Calu3 (cell line): ENCODE measurements around the gene WDR11. TPM values are rescaled to one million over a fixed set of nuclear protein-coding genes. Genes with fewer than 3 reads are reported as not detected.

ENCODE experiments used
- Bru-seq: library from RNA; stranded (reverse); fragments of 400-500 nt; gene quantifications from one replicate; lab custom pipeline; 2021; lab: Mats Ljungman, UMichigan
- BruChase-seq, 2 experiments: library from RNA; stranded (reverse); fragments of 400-500 nt; gene quantifications; one replicate each; lab custom pipeline; 2021; lab: Mats Ljungman, UMichigan
- BruUV-seq: library from RNA; stranded (reverse); fragments of 400-500 nt; replicated peaks from 2 replicates; lab custom pipeline; 2021; lab: Mats Ljungman, UMichigan
- CTCF ChIA-PET: fragments of 300-600 bp; sonication (Branson Sonifier 250); formaldehyde crosslinking; loops from one replicate; lab custom pipeline; 2022; ENCODE audit warnings: antibody characterized with exemption; lab: Charles Lee
- DNase-seq: peaks from one replicate; pipeline ENCODE4 v3.0.0; 2022
- H3K27ac Mint-ChIP-seq: one replicate; pipeline ENCODE4 v1.8.0; 2022; ENCODE audit warnings: mixed read lengths; ENCODE audit not compliant: unreplicated experiment
- H3K27me3 Mint-ChIP-seq: one replicate; pipeline ENCODE4 v1.8.0; 2022; ENCODE audit warnings: mixed read lengths; ENCODE audit not compliant: unreplicated experiment
- H3K36me3 Mint-ChIP-seq: one replicate; pipeline ENCODE4 v1.8.0; 2022; ENCODE audit warnings: mild to moderate bottlenecking, moderate library complexity, mixed read lengths; ENCODE audit not compliant: insufficient read depth, unreplicated experiment
- H3K4me1 Mint-ChIP-seq: one replicate; pipeline ENCODE4 v1.8.0; 2022; ENCODE audit warnings: mild to moderate bottlenecking, low read depth, mixed read lengths; ENCODE audit not compliant: unreplicated experiment
- H3K4me3 Mint-ChIP-seq: one replicate; pipeline ENCODE4 v1.8.0; 2022; ENCODE audit warnings: mild to moderate bottlenecking, low read depth, moderate library complexity, mixed read lengths; ENCODE audit not compliant: unreplicated experiment
- H3K9me3 Mint-ChIP-seq: one replicate; pipeline ENCODE4 v1.8.0; 2022; ENCODE audit warnings: low read depth, mixed read lengths; ENCODE audit not compliant: unreplicated experiment
- intact Hi-C: fragments of 100-400 bp; cut with micrococcal nuclease; formaldehyde crosslinking; loops from one replicate; pipeline ENCODE4 v1.10.0; 2022; ENCODE audit not compliant: unreplicated experiment
- long read RNA-seq: library from polyadenylated mRNA; stranded (forward); transcript quantifications from one replicate; pipeline ENCODE4 v2.0.0, GENCODE V29; 2022
- total RNA-seq: library from RNA; stranded (reverse); gene quantifications from 2 replicates; pipeline ENCODE4 v1.2.3, GENCODE V29; 2022
- TF ChIP-seq, protein P1 (sequence below): fragments of 200-600 bp; IDR thresholded peaks from one replicate; pipeline ENCODE4 v1.8.0; 2022; ENCODE audit warnings: antibody characterized with exemption; ENCODE audit not compliant: unreplicated experiment

WDR11 gene, protein sequence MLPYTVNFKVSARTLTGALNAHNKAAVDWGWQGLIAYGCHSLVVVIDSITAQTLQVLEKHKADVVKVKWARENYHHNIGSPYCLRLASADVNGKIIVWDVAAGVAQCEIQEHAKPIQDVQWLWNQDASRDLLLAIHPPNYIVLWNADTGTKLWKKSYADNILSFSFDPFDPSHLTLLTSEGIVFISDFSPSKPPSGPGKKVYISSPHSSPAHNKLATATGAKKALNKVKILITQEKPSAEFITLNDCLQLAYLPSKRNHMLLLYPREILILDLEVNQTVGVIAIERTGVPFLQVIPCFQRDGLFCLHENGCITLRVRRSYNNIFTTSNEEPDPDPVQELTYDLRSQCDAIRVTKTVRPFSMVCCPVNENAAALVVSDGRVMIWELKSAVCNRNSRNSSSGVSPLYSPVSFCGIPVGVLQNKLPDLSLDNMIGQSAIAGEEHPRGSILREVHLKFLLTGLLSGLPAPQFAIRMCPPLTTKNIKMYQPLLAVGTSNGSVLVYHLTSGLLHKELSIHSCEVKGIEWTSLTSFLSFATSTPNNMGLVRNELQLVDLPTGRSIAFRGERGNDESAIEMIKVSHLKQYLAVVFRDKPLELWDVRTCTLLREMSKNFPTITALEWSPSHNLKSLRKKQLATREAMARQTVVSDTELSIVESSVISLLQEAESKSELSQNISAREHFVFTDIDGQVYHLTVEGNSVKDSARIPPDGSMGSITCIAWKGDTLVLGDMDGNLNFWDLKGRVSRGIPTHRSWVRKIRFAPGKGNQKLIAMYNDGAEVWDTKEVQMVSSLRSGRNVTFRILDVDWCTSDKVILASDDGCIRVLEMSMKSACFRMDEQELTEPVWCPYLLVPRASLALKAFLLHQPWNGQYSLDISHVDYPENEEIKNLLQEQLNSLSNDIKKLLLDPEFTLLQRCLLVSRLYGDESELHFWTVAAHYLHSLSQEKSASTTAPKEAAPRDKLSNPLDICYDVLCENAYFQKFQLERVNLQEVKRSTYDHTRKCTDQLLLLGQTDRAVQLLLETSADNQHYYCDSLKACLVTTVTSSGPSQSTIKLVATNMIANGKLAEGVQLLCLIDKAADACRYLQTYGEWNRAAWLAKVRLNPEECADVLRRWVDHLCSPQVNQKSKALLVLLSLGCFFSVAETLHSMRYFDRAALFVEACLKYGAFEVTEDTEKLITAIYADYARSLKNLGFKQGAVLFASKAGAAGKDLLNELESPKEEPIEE
- total RNA-seq (32.2 and 33.5 TPM in 2 replicates), Bru-seq, nascent RNA (percentile 79 among the genes with signal in this experiment), BruChase-seq, experiment 1, labeled RNA remaining after a 6-hour chase (percentile 70 among the genes with signal in this experiment), BruChase-seq, experiment 2, labeled RNA remaining after a 2-hour chase (percentile 77 among the genes with signal in this experiment)
- long read RNA-seq, full-length matches to known transcripts: 10 of 16 reads
- long read RNA-seq, partial matches to known transcripts: 3 of 16 reads
- long read RNA-seq, other reads (novel, unspliced or antisense): 3 of 16 reads

DNA sequence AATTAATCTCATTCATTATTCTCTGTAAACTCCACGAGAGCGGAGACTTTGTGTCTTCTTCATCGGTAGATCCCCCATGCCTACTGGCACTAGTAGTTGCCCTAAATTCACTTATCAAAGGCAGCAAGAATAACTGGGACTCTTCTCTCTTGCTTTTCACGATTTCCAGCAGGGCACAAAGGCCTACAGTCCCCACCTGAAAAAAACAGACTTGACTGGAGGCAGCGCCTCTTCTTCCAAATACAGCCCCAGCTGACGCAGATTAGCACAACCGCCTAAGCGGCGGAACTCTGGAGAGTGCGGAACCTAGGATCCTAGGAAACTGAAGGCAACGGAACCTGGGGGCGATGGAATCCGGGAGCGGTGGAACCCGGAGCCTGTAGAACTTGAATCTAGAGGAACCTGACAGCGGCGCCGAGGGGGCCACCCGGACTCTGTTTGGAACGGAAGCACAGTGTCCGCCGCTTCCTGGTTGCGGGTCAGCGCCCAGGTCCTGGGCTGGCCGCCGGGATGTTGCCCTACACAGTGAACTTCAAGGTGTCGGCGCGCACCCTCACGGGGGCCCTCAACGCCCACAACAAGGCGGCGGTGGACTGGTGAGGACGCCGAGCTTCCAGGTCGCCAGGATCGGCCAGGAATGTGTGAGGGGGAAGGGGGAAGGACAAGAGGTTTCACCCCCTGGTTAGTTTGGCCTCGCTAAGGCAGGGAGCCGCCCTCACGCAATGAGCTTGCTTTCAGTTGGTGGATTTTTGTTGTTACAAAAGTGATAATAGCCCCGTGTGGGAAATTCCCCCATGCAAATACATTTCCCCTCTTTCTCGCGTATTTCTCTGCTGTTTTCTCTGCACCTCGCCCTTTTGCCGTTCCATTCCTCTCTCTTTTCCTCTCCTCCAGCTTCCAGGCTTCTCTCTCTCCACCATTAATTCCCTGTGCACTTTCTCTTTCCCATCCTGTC, at the start of gene WDR11:
Gene WDR11, plus strand, starts transcription at position 452 of the 955 bp plus-strand sequence. Its CDS starts 59 bp downstream, at position 511.
- TF ChIP-seq, protein P1, sequence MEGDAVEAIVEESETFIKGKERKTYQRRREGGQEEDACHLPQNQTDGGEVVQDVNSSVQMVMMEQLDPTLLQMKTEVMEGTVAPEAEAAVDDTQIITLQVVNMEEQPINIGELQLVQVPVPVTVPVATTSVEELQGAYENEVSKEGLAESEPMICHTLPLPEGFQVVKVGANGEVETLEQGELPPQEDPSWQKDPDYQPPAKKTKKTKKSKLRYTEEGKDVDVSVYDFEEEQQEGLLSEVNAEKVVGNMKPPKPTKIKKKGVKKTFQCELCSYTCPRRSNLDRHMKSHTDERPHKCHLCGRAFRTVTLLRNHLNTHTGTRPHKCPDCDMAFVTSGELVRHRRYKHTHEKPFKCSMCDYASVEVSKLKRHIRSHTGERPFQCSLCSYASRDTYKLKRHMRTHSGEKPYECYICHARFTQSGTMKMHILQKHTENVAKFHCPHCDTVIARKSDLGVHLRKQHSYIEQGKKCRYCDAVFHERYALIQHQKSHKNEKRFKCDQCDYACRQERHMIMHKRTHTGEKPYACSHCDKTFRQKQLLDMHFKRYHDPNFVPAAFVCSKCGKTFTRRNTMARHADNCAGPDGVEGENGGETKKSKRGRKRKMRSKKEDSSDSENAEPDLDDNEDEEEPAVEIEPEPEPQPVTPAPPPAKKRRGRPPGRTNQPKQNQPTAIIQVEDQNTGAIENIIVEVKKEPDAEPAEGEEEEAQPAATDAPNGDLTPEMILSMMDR: no peak
- peaks cover 7% of the 10 kb centered on the region for H3K27me3 Mint-ChIP-seq
- BruUV-seq: no TSS peak
- H3K4me3 Mint-ChIP-seq: peak within 1 kb of the TSS; percentile 88
- H3K4me1 Mint-ChIP-seq: peaks cover 8% of the 10 kb centered on the region
- peaks cover 15% of the 10 kb centered on the region for H3K36me3 Mint-ChIP-seq
- intact Hi-C loops: no loop called here
- CTCF ChIA-PET: no interaction called here
- peak within 1 kb of the TSS; percentile 85 for H3K27ac Mint-ChIP-seq
- H3K9me3 Mint-ChIP-seq: no peaks in the 10 kb centered on the region
- DNase-seq: peak; percentile 83

DNA sequence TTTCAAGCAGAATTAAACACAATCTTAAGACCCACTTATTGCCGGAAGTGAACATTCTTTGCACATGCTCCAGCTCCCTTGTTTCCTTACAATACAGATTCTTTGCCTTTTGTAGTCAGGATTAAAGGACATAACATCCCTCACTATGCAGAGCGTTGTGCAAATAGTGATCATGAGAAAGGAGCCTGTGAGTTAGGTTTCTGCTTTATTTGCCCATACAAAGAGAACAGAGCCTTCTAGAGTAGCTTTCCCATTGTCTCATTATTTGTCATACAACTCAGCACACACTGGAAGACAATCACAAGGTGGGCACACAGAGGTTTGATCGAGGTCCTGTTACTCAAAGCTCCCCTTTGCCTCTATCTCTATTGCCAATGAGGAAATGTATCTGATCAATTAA, 48.2 kb upstream of the WDR11 start:
- H3K4me3 Mint-ChIP-seq: no peak overlapping the region
- CTCF ChIA-PET: no interaction called here
- DNase-seq: no peak
- no peaks in the 10 kb centered on the region for H3K36me3 Mint-ChIP-seq
- TF ChIP-seq, protein P1: no peak
- H3K9me3 Mint-ChIP-seq: no peaks in the 10 kb centered on the region
- H3K27me3 Mint-ChIP-seq: peaks cover 23% of the 10 kb centered on the region
- intact Hi-C loops: no loop called here
- H3K4me1 Mint-ChIP-seq: no peaks in the 10 kb centered on the region
- no TSS peak for BruUV-seq
- H3K27ac Mint-ChIP-seq: no peak overlapping the region

DNA sequence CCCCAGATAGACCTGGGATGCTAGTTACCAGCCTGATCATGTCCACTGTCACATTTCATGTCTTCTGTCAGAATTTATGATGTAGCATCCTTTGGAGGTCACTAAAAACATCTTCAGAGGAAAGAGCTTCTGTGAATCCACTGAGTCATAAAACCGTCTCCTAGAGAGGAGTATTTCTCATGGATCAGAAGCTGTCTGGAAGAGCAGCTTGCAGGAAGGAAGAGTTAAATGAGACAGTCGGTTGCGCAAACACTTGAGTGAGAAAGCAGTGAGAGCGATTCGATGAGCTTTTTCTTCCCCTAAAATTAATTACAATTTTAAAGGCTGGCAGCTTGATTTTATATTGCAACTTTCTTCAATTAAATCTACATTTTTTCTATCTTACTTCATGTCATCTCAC, 47.2 kb upstream of the WDR11 start:
- peaks cover 28% of the 10 kb centered on the region for H3K27me3 Mint-ChIP-seq
- no peaks in the 10 kb centered on the region for H3K4me1 Mint-ChIP-seq
- no peak overlapping the region for H3K4me3 Mint-ChIP-seq
- CTCF ChIA-PET: no interaction called here
- DNase-seq: no peak
- no peak overlapping the region for H3K27ac Mint-ChIP-seq
- no TSS peak for BruUV-seq
- H3K36me3 Mint-ChIP-seq: no peaks in the 10 kb centered on the region
- H3K9me3 Mint-ChIP-seq: no peaks in the 10 kb centered on the region
- TF ChIP-seq, protein P1: no peak
- intact Hi-C loops: no loop called here
